OCI-LY1 (cell line): ENCODE measurements around the gene NCOA5.

Experiments used
- H2AFZ ChIP-seq: fragments of 200-600 bp; sonication (generic), shearing (Covaris generic); 2 replicates; pipeline ENCODE4 v1.6.0; 2014; ENCODE audit warnings: antibody characterized with exemption, mild to moderate bottlenecking, low read length
- H3F3A ChIP-seq: fragments of 200-600 bp; sonication (generic), shearing (Covaris generic); 2 replicates; pipeline ENCODE4 v1.6.0; 2014; ENCODE audit warnings: mild to moderate bottlenecking, antibody characterized with exemption, low read length, moderate library complexity; ENCODE audit not compliant: insufficient read depth
- H3K27ac ChIP-seq: fragments of 200-600 bp; sonication (generic); 2 replicates; pipeline ENCODE4 v1.5.1; 2014; ENCODE audit warnings: low read length, mixed run types, mild to moderate bottlenecking, low read depth; ENCODE audit not compliant: poor library complexity, severe bottlenecking
- H3K27me3 ChIP-seq: fragments of 200-600 bp; sonication (generic); 2 replicates; pipeline ENCODE4 v1.6.0; 2014; ENCODE audit warnings: antibody characterized with exemption, mild to moderate bottlenecking, low read length, moderate library complexity; ENCODE audit not compliant: insufficient read depth
- H3K36me3 ChIP-seq: fragments of 200-600 bp; sonication (generic); 2 replicates; pipeline ENCODE4 v1.6.1; 2014; ENCODE audit warnings: mild to moderate bottlenecking, antibody characterized with exemption, low read length, moderate library complexity, mixed read lengths; ENCODE audit not compliant: insufficient read depth
- H3K4me1 ChIP-seq: fragments of 200-600 bp; sonication (generic); 2 replicates; pipeline ENCODE4 v1.5.1; 2014; ENCODE audit warnings: mild to moderate bottlenecking, low read length, moderate library complexity; ENCODE audit not compliant: insufficient read depth, severe bottlenecking
- H3K4me2 ChIP-seq: fragments of 200-600 bp; sonication (generic), shearing (Covaris generic); 2 replicates; pipeline ENCODE4 v1.6.1; 2014; ENCODE audit warnings: low read length
- H3K4me3 ChIP-seq: fragments of 200-600 bp; sonication (generic); 2 replicates; pipeline ENCODE4 v1.5.1; 2014; ENCODE audit warnings: low read length, low read depth, mild to moderate bottlenecking, mixed read lengths; ENCODE audit not compliant: poor library complexity, severe bottlenecking
- H3K79me2 ChIP-seq: fragments of 200-600 bp; shearing (Covaris generic); 2 replicates; pipeline ENCODE4 v1.6.1; 2016; ENCODE audit warnings: mixed run types, low read length, mixed read lengths; ENCODE audit not compliant: insufficient read depth
- H3K9ac ChIP-seq: fragments of 200-600 bp; sonication (generic), shearing (Covaris generic); 2 replicates; pipeline ENCODE4 v1.6.1; 2014; ENCODE audit warnings: mild to moderate bottlenecking, low read length, mixed read lengths
- H3K9me2 ChIP-seq: fragments of 200-600 bp; sonication (generic), shearing (Covaris generic); 2 replicates; pipeline ENCODE4 v1.6.1; 2014; ENCODE audit warnings: low read depth, mild to moderate bottlenecking, low read length, mixed read lengths
- H3K9me3 ChIP-seq: fragments of 200-600 bp; shearing (Covaris generic); 2 replicates; pipeline ENCODE4 v1.6.1; 2014; ENCODE audit warnings: low read length, mixed read lengths
- H4K20me1 ChIP-seq: fragments of 200-600 bp; sonication (generic), shearing (Covaris generic); 2 replicates; pipeline ENCODE4 v1.6.0; 2016; ENCODE audit warnings: mild to moderate bottlenecking, low read length; ENCODE audit not compliant: insufficient read depth
- CTCF ChIP-seq: fragments of 200-600 bp; sonication (generic), shearing (Covaris generic); IDR thresholded peaks from 2 replicates; pipeline ENCODE4 v1.5.1; 2017; ENCODE audit warnings: mild to moderate bottlenecking, antibody characterized with exemption, low read length, moderate library complexity, mixed read lengths
- EZH2 ChIP-seq: fragments of 200-600 bp; sonication (generic), shearing (Covaris generic); IDR thresholded peaks from 2 replicates; pipeline ENCODE4 v1.8.0; 2017; ENCODE audit warnings: borderline replicate concordance, mixed run types, mild to moderate bottlenecking, antibody characterized with exemption, low read length, moderate library complexity, mixed read lengths

NCOA5 gene

GRCh38 chr20:46020555-46020954, 69.2 kb downstream of the NCOA5 start:
- Histone ChIP-seq H3K4me3 (no peak overlapping the region), H3K4me2 (no peak overlapping the region), H3F3A (no peaks in the 10 kb centered on the region), H3K9ac (no peak overlapping the region), H2AFZ (no peak overlapping the region), H4K20me1 (no peaks in the 10 kb centered on the region), H3K27ac (no peak overlapping the region), H3K79me2 (no peaks in the 10 kb centered on the region), H3K4me1 (peaks cover 9% of the 10 kb centered on the region), H3K27me3 (peaks cover 4% of the 10 kb centered on the region), H3K9me2 (no peaks in the 10 kb centered on the region), H3K36me3 (no peaks in the 10 kb centered on the region), H3K9me3 (no peaks in the 10 kb centered on the region; the same call in 1 of the 2 replicates)
- TF ChIP-seq CTCF, result no peak
- no peak for TF ChIP-seq EZH2

- Histone ChIP-seq H3K4me3 (no peak overlapping the region), H3K36me3 (no peaks in the 10 kb centered on the region), H3K4me1 (peaks cover 17% of the 10 kb centered on the region), H3K9me2 (no peaks in the 10 kb centered on the region), H2AFZ (no peak overlapping the region), H3K9me3 (no peaks in the 10 kb centered on the region; the same call in 1 of the 2 replicates), H3K9ac (no peak overlapping the region), H3K27ac (no peak overlapping the region), H3K27me3 (peaks cover 4% of the 10 kb centered on the region), H4K20me1 (no peaks in the 10 kb centered on the region), H3K4me2 (no peak overlapping the region), H3K79me2 (no peaks in the 10 kb centered on the region), H3F3A (no peaks in the 10 kb centered on the region)
- TF ChIP-seq CTCF, result no peak
- TF ChIP-seq EZH2, result no peak
Measured at GRCh38 chr20:46018611-46019010, 71.2 kb downstream of the NCOA5 start.

GRCh38 chr20:46018112-46018511, 71.7 kb downstream of the NCOA5 start:
- H3K36me3 ChIP-seq, result no peaks in the 10 kb centered on the region
- H4K20me1 ChIP-seq, result no peaks in the 10 kb centered on the region
- no peak overlapping the region for H3K4me3 ChIP-seq
- peaks cover 17% of the 10 kb centered on the region for H3K4me1 ChIP-seq
- no peaks in the 10 kb centered on the region for H3K79me2 ChIP-seq
- peaks cover 4% of the 10 kb centered on the region for H3K27me3 ChIP-seq
- no peak for TF ChIP-seq CTCF
- no peak for TF ChIP-seq EZH2
- H3K9me2 ChIP-seq, result no peaks in the 10 kb centered on the region
- H2AFZ ChIP-seq, result no peak overlapping the region
- H3K9ac ChIP-seq, result no peak overlapping the region
- H3K4me2 ChIP-seq, result no peak overlapping the region
- H3K27ac ChIP-seq, result no peak overlapping the region
- H3F3A ChIP-seq, result no peaks in the 10 kb centered on the region
- no peaks in the 10 kb centered on the region; the same call in 1 of the 2 replicates for H3K9me3 ChIP-seq
